Measurements from ENCODE around the gene LRCOL1. TPM values are rescaled to one million over a fixed set of nuclear protein-coding genes. Genes with fewer than 3 reads are reported as not detected.

Gene LRCOL1
- total RNA-seq, 1 experiment from 2014 or later = 0.24 TPM

DNA sequence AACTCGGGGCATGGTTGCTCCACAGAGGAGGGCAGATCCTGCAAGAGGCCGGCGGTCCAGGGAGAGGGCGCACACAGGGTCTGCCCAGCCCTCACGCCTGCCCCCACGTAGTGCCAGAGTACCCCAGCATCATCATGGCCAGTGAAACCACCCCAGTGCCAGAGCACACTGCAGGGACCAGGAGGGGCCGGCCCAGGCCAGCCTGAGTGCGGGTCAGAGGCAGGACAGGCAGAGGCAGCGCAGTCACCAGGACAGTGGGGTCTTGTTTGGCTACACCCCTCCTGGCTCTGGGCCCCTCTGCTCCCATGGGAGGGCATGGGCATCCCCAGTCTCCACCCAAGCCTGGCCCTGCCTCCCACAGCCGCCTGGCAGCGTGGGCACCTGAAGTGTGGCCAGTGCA is 34.7 kb downstream of the LRCOL1 start (continued):
- TF ChIP-seq FOXK1 (CRISPR knock-in tag; IDR thresholded peaks at IDR 0.05) (no peak), TCF7 (CRISPR knock-in tag; IDR thresholded peaks at IDR 0.05; ENCODE audit: low read depth) (no peak), E2F5 (CRISPR knock-in tag; IDR thresholded peaks at IDR 0.05) (no peak), RELA (CRISPR knock-in tag; IDR thresholded peaks at IDR 0.05; ENCODE audit: borderline replicate concordance) (no peak), ZBTB43 (CRISPR knock-in tag; IDR thresholded peaks at IDR 0.05) (no peak)
- TF ChIP-seq, protein P1, sequence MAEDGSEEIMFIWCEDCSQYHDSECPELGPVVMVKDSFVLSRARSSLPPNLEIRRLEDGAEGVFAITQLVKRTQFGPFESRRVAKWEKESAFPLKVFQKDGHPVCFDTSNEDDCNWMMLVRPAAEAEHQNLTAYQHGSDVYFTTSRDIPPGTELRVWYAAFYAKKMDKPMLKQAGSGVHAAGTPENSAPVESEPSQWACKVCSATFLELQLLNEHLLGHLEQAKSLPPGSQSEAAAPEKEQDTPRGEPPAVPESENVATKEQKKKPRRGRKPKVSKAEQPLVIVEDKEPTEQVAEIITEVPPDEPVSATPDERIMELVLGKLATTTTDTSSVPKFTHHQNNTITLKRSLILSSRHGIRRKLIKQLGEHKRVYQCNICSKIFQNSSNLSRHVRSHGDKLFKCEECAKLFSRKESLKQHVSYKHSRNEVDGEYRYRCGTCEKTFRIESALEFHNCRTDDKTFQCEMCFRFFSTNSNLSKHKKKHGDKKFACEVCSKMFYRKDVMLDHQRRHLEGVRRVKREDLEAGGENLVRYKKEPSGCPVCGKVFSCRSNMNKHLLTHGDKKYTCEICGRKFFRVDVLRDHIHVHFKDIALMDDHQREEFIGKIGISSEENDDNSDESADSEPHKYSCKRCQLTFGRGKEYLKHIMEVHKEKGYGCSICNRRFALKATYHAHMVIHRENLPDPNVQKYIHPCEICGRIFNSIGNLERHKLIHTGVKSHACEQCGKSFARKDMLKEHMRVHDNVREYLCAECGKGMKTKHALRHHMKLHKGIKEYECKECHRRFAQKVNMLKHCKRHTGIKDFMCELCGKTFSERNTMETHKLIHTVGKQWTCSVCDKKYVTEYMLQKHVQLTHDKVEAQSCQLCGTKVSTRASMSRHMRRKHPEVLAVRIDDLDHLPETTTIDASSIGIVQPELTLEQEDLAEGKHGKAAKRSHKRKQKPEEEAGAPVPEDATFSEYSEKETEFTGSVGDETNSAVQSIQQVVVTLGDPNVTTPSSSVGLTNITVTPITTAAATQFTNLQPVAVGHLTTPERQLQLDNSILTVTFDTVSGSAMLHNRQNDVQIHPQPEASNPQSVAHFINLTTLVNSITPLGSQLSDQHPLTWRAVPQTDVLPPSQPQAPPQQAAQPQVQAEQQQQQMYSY (CRISPR knock-in tag; IDR thresholded peaks at IDR 0.05) = no peak
- TF ChIP-seq, protein P2, sequence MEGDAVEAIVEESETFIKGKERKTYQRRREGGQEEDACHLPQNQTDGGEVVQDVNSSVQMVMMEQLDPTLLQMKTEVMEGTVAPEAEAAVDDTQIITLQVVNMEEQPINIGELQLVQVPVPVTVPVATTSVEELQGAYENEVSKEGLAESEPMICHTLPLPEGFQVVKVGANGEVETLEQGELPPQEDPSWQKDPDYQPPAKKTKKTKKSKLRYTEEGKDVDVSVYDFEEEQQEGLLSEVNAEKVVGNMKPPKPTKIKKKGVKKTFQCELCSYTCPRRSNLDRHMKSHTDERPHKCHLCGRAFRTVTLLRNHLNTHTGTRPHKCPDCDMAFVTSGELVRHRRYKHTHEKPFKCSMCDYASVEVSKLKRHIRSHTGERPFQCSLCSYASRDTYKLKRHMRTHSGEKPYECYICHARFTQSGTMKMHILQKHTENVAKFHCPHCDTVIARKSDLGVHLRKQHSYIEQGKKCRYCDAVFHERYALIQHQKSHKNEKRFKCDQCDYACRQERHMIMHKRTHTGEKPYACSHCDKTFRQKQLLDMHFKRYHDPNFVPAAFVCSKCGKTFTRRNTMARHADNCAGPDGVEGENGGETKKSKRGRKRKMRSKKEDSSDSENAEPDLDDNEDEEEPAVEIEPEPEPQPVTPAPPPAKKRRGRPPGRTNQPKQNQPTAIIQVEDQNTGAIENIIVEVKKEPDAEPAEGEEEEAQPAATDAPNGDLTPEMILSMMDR (IDR thresholded peaks at IDR 0.05) = no peak
- TF ChIP-seq, protein P3, sequence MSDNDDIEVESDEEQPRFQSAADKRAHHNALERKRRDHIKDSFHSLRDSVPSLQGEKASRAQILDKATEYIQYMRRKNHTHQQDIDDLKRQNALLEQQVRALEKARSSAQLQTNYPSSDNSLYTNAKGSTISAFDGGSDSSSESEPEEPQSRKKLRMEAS (CRISPR knock-in tag; IDR thresholded peaks at IDR 0.05) = no peak
- TF ChIP-seq, protein P4, sequence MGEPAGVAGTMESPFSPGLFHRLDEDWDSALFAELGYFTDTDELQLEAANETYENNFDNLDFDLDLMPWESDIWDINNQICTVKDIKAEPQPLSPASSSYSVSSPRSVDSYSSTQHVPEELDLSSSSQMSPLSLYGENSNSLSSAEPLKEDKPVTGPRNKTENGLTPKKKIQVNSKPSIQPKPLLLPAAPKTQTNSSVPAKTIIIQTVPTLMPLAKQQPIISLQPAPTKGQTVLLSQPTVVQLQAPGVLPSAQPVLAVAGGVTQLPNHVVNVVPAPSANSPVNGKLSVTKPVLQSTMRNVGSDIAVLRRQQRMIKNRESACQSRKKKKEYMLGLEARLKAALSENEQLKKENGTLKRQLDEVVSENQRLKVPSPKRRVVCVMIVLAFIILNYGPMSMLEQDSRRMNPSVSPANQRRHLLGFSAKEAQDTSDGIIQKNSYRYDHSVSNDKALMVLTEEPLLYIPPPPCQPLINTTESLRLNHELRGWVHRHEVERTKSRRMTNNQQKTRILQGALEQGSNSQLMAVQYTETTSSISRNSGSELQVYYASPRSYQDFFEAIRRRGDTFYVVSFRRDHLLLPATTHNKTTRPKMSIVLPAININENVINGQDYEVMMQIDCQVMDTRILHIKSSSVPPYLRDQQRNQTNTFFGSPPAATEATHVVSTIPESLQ (CRISPR knock-in tag; IDR thresholded peaks at IDR 0.05) = no peak

DNA sequence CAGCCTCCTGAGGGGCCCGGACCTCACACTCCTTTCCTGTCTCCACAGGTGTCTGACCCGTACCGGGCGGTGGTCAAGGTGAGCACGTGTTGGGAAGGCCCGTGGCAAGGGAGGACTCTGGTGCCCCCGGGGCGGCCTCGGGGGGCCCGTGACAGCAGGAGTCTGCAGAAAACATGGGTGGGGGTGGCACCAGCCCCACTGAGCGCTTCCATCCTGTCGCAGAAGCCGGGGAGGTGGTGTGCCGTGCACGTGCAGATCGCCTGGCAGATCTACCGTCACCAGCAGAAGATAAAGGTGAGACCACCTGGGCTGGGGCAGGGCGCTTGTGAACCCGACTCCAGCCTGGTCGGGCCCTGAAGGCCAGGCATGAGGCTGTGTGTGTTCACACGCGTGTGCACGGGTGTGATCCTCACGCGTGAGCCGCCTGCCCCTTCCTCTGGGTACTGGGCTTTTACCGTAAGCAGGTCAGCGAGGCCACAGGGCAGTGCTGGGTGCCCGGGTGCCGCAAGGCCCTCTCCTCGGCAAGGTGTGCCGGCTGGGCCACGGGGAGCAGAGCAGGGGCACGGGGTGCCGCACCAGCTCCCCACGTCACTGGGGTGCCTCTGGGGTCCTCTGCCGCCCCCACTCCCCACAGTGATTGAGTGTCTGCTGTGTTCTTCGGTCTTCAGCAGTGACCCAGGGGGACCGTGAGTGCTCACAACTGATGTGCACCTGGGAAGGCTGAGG is 35.9 kb downstream of the LRCOL1 start:
- CTCF ChIA-PET = interaction anchor here (1.2 kb wide), 1 partner anchor 13 kb away, joined by 3 read pairs; no protein-coding TSS in a partner anchor
- no peak for ATAC-seq
- Mint-ChIP-seq H3K9me3 (no peaks in the 10 kb centered on the region), H3K27me3 (ENCODE audit: low read depth) (0 out of 2 replicates have a peak, but pooled peaks cover 4% of the 10 kb centered on the region), H3K27ac (no peak overlapping the region), H3K4me3 (no peak overlapping the region), H3K4me1 (no peaks in the 10 kb centered on the region), H3K36me3 (peaks cover 17% of the 10 kb centered on the region)
- POLR2A ChIA-PET = no interaction called here
- DNase-seq (ENCODE audit: low spot score) = no peak
- TF ChIP-seq E2F1 (CRISPR knock-in tag; IDR thresholded peaks at IDR 0.05) = no peak
- no peak for TF ChIP-seq ZNF532 (CRISPR knock-in tag; IDR thresholded peaks at IDR 0.05; ENCODE audit: borderline replicate concordance)
- TF ChIP-seq ZNF232 (CRISPR knock-in tag; IDR thresholded peaks at IDR 0.05) = no peak
- no peak for TF ChIP-seq ZNF263 (CRISPR knock-in tag; IDR thresholded peaks at IDR 0.05; ENCODE audit: low read depth)
- no peak for TF ChIP-seq FOXK1 (CRISPR knock-in tag; IDR thresholded peaks at IDR 0.05)
- TF ChIP-seq, protein P5, sequence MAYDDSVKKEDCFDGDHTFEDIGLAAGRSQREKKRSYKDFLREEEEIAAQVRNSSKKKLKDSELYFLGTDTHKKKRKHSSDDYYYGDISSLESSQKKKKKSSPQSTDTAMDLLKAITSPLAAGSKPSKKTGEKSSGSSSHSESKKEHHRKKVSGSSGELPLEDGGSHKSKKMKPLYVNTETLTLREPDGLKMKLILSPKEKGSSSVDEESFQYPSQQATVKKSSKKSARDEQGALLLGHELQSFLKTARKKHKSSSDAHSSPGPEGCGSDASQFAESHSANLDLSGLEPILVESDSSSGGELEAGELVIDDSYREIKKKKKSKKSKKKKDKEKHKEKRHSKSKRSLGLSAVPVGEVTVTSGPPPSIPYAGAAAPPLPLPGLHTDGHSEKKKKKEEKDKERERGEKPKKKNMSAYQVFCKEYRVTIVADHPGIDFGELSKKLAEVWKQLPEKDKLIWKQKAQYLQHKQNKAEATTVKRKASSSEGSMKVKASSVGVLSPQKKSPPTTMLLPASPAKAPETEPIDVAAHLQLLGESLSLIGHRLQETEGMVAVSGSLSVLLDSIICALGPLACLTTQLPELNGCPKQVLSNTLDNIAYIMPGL (CRISPR knock-in tag; IDR thresholded peaks at IDR 0.05) = no peak
- no peak for TF ChIP-seq ZNF416 (CRISPR knock-in tag; IDR thresholded peaks at IDR 0.05)
